Endothelial cell of umbilical vein (primary cell): ENCODE data around the gene RAP1GAP2. TPM values are rescaled to one million over a fixed set of nuclear protein-coding genes. Genes with fewer than 3 reads are reported as not detected.

Experiments
- BruUV-seq: library from RNA; stranded (reverse); fragments of 400-500 nt; replicated peaks from 2 replicates; lab custom pipeline; 2021; lab: Mats Ljungman, UMichigan
- CTCF ChIA-PET: fragments of 300-600, 350-600 bp; sonication (Branson Sonifier 250); formaldehyde crosslinking; loops from one replicate; lab custom pipeline; 2021; ENCODE audit warnings: antibody characterized with exemption, inconsistent platforms; lab: Charles Lee
- POLR2A ChIA-PET: fragments of 300-600, 350-600 bp; sonication (Branson Sonifier 250); formaldehyde crosslinking; loops from one replicate; lab custom pipeline; 2021; ENCODE audit warnings: antibody characterized with exemption, inconsistent platforms; lab: Charles Lee
- DNase-seq: peaks from one replicate; pipeline ENCODE4 v3.0.0-alpha.2; 2011; ENCODE audit warnings: low read depth, low spot score
- FAIRE-seq: peaks from 2 replicates; lab custom pipeline; 2011; peaks lifted over from hg19 to GRCh38; lab: Jason Lieb, UNC
- H2AFZ ChIP-seq: 2 replicates; pipeline ENCODE4 v1.6.0; 2012; ENCODE audit warnings: low read depth, low read length, control low read depth, inconsistent platforms
- H3K27ac ChIP-seq: 2 replicates; pipeline ENCODE4 v1.5.1; 2011; ENCODE audit warnings: low read depth, mild to moderate bottlenecking, control low read depth, low read length, moderate library complexity; ENCODE audit not compliant: insufficient read depth
- H3K27me3 ChIP-seq, 2 experiments: 2 replicates each; pipeline versions ENCODE4 v1.6.0 to v1.6.1; 2011; ENCODE audit warnings: low read length in 2 of 2, mixed read lengths in 1 of 2; ENCODE audit not compliant: control insufficient read depth in 2 of 2, insufficient read depth in 2 of 2
- H3K36me3 ChIP-seq, 2 experiments: 2 replicates in 1 of 2; 3 replicates in 1 of 2; pipeline ENCODE4 v1.5.1; 2011; ENCODE audit warnings: low read length in 2 of 2, mild to moderate bottlenecking in 1 of 2, moderate library complexity in 1 of 2; ENCODE audit not compliant: control insufficient read depth in 2 of 2, insufficient read depth in 2 of 2; ENCODE audit errors: extremely low read depth in 1 of 2
- H3K4me1 ChIP-seq: 3 replicates; pipeline ENCODE4 v1.5.1; 2011; ENCODE audit warnings: mild to moderate bottlenecking, low read length; ENCODE audit not compliant: control insufficient read depth, insufficient read depth; ENCODE audit errors: extremely low read depth
- H3K4me2 ChIP-seq: 2 replicates; pipeline ENCODE4 v1.6.1; 2011; ENCODE audit warnings: low read length, control low read depth, mixed read lengths; ENCODE audit not compliant: insufficient read depth
- H3K4me3 ChIP-seq, 3 experiments: fragments of 200-600 bp in 1 of 3; sonication (generic), shearing (Covaris generic) in 1 of 3; replicated peaks in 1 of 3; 2 replicates each; pipeline ENCODE4 v1.5.1; 2011 to 2016; ENCODE audit warnings: control low read depth in 3 of 3, low read length in 3 of 3, mild to moderate bottlenecking in 2 of 3, inconsistent platforms in 1 of 3, low read depth in 1 of 3, moderate library complexity in 1 of 3; ENCODE audit not compliant: insufficient read depth in 1 of 3
- H3K79me2 ChIP-seq: 2 replicates; pipeline ENCODE4 v1.6.0; 2012; ENCODE audit warnings: low read length, inconsistent platforms; ENCODE audit not compliant: control insufficient read depth, insufficient read depth
- H3K9ac ChIP-seq: replicated peaks from 2 replicates; pipeline ENCODE3; 2011; ENCODE audit warnings: low read length, control low read depth; ENCODE audit not compliant: insufficient read depth; ENCODE audit errors: extremely low read depth
- H3K9me1 ChIP-seq: replicated peaks from 3 replicates; pipeline ENCODE4 v1.6.0; 2011; ENCODE audit warnings: mild to moderate bottlenecking, low read length; ENCODE audit not compliant: control insufficient read depth, insufficient read depth; ENCODE audit errors: extremely low read depth
- H3K9me3 ChIP-seq: replicated peaks from 2 replicates; pipeline ENCODE4 v1.5.1; 2012; ENCODE audit warnings: low read length, inconsistent platforms; ENCODE audit not compliant: control insufficient read depth, insufficient read depth
- H4K20me1 ChIP-seq: replicated peaks from 2 replicates; pipeline ENCODE3; 2011; ENCODE audit warnings: mild to moderate bottlenecking, low read length; ENCODE audit not compliant: control insufficient read depth, insufficient read depth; ENCODE audit errors: extremely low read depth
- CTCF ChIP-seq, 2 donors: IDR thresholded peaks; 1 replicate in 1 of 2; 2 replicates in 1 of 2; pipeline ENCODE4 v1.5.1; 2011; ENCODE audit warnings: low read length in 2 of 2, mild to moderate bottlenecking in 2 of 2, moderate library complexity in 2 of 2, control low read depth in 1 of 2, inconsistent platforms in 1 of 2, low read depth in 1 of 2; ENCODE audit not compliant: insufficient read depth in 1 of 2; ENCODE audit errors: extremely low read depth in 1 of 2
- EZH2 ChIP-seq: IDR thresholded peaks from 2 replicates; pipeline ENCODE4 v1.6.1; 2012; ENCODE audit warnings: borderline replicate concordance, low read depth, mild to moderate bottlenecking, moderate library complexity, low read length, inconsistent platforms; ENCODE audit not compliant: severe bottlenecking
- FOS ChIP-seq: IDR thresholded peaks from 2 replicates; pipeline ENCODE4 v1.6.1; 2011; ENCODE audit warnings: mild to moderate bottlenecking, low read length, moderate library complexity, borderline replicate concordance; ENCODE audit not compliant: insufficient read depth
- GATA2 ChIP-seq: IDR thresholded peaks from 2 replicates; pipeline ENCODE4 v1.7.0; 2011; ENCODE audit warnings: low read depth, mild to moderate bottlenecking, moderate library complexity, mixed read lengths, low read length; ENCODE audit not compliant: insufficient read length, insufficient read depth
- JUN ChIP-seq: IDR thresholded peaks from 2 replicates; pipeline ENCODE4 v1.6.1; 2011; ENCODE audit warnings: borderline replicate concordance, low read depth; ENCODE audit not compliant: insufficient read length, insufficient read depth
- MAX ChIP-seq: IDR thresholded peaks from 2 replicates; pipeline ENCODE4 v1.6.1; 2011; ENCODE audit not compliant: insufficient read depth, insufficient read length
- MYC ChIP-seq: IDR thresholded peaks from one replicate; pipeline ENCODE4 v1.6.1; 2011; ENCODE audit warnings: mild to moderate bottlenecking, low read depth, low read length
- POLR2A ChIP-seq: IDR thresholded peaks from 2 replicates; pipeline ENCODE4 v1.6.1; 2012; ENCODE audit warnings: low read depth, mild to moderate bottlenecking, control low read depth, low read length
- POLR2AphosphoS5 ChIP-seq: IDR thresholded peaks from 2 replicates; pipeline ENCODE4 v1.6.1; 2012; ENCODE audit warnings: low read depth, mild to moderate bottlenecking, control low read depth, low read length, moderate library complexity; ENCODE audit not compliant: insufficient read depth
- dilution Hi-C: fragments of 300-500 bp; cut with MboI; formaldehyde crosslinking; loops from one replicate; pipeline ENCODE4 v1.15.0; 2019; ENCODE audit warnings: low sequenced_read_pairs; ENCODE audit not compliant: extremely low pct_ligation_motif_present
- intact Hi-C: fragments of 100-400 bp; cut with micrococcal nuclease; formaldehyde crosslinking; loops from one replicate; pipeline ENCODE4 v1.10.0; 2022
- polyA plus RNA-seq, 4 experiments: library from polyadenylated mRNA; depleted of rRNA in 3 of 4; stranded (reverse) in 3 of 4; unstranded in 1 of 4; fragments of >200 nt; gene quantifications; 2 replicates each; pipeline versions ENCODE4 v1.2.1 to v1.2.3, GENCODE V29; 2011 to 2012; ENCODE audit warnings: missing spikeins in 1 of 4
- total RNA-seq: library from RNA; stranded (reverse); gene quantifications from 2 replicates; pipeline ENCODE4 v1.2.3, GENCODE V29; 2021

The RAP1GAP2 gene
- total and polyA plus RNA-seq, 2 donors (not counting 3 experiments of a cell fraction or from before 2014, with no cell fraction given) = 1.4 to 3.6 TPM

- H3K27ac ChIP-seq = no peak overlapping the region
- dilution Hi-C loops (no loop called here), intact Hi-C loops (no loop called here)
- H3K9me1 ChIP-seq = no peaks in the 10 kb centered on the region
- CTCF ChIA-PET = interaction anchor here (1.2 kb wide), 1 partner anchor 36 kb away, joined by 4 read pairs; no protein-coding TSS in a partner anchor
- H3K36me3 ChIP-seq = no peaks in the 10 kb centered on the region
- no peak for FAIRE-seq
- H3K9me3 ChIP-seq = no peaks in the 10 kb centered on the region
- no peak for TF ChIP-seq POLR2A
- TF ChIP-seq MYC = no peak
- no peak for TF ChIP-seq EZH2
- no peak for TF ChIP-seq MAX
- TF ChIP-seq GATA2 = no peak
- TF ChIP-seq POLR2AphosphoS5 = no peak
- no peak for TF ChIP-seq FOS
- no peak for TF ChIP-seq JUN
- TF ChIP-seq CTCF (IDR thresholded peaks at IDR 0.05; ENCODE audit: extremely low read depth in 1 of 2, insufficient read depth in 1 of 2, low read depth in 1 of 2, low read length in 2 of 2) = no peak
- no peak overlapping the region for H3K9ac ChIP-seq
- H3K4me3 ChIP-seq = no peak overlapping the region
- H3K4me2 ChIP-seq = no peak overlapping the region
- POLR2A ChIA-PET = no interaction called here
- BruUV-seq = no TSS peak
- no peak overlapping the region for H2AFZ ChIP-seq
- no peaks in the 10 kb centered on the region for H3K4me1 ChIP-seq
- no peaks in the 10 kb centered on the region for H3K79me2 ChIP-seq
- H3K27me3 ChIP-seq = no peaks in the 10 kb centered on the region
- no peaks in the 10 kb centered on the region for H4K20me1 ChIP-seq
- DNase-seq = no peak
These were observed 98.5 kb downstream of the RAP1GAP2 start for GRCh38 chr17:2894782-2895181.
